SK-MEL-5 (cell line): ENCODE results near the gene IFRD2. TPM values are rescaled to one million over a fixed set of nuclear protein-coding genes. Genes with fewer than 3 reads are reported as not detected.
"Not testable (repeated sequence)": the region's sequence is repeated elsewhere in the genome, so short reads cannot be mapped to it uniquely, and the experiment has no call there.

ENCODE experiments used
- DNase-seq: peaks from one replicate; pipeline ENCODE4 v3.0.0-alpha.2; 2016; ENCODE audit warnings: low read depth, low spot score
- in situ Hi-C: cut with HindIII; loops from 2 replicates; pipeline ENCODE4 v1.10.0; 2016; ENCODE audit warnings: low sequenced_read_pairs, high pct_unique_total_duplicates, low pct_unique_long_range_greater_than_20kb
- total RNA-seq: library from RNA; depleted of rRNA; stranded (reverse); fragments of >200 nt; shearing (Covaris generic); gene quantifications from 2 replicates; pipeline ENCODE4 v1.2.3, GENCODE V29; 2014

IFRD2 gene
- total RNA-seq, 1 experiment from 2014 or later, result 80.5 TPM

DNA sequence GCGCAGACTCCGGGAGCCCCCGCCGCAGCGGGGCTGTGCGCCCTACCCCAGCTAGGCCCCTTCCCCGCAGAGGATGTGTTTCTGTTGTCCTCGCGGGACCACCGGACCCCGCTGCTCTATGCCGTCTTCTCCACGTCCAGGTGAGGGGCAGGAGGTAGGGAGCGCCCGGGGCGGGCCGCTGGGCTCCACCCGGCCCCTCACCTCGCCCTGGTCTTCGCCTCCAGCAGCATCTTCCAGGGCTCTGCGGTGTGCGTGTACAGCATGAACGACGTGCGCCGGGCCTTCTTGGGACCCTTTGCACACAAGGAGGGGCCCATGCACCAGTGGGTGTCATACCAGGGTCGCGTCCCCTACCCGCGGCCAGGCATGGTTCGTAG is 18.6 kb downstream of the IFRD2 start:
- DNase-seq, result no peak
- in situ Hi-C loops, result no loop called here

DNA sequence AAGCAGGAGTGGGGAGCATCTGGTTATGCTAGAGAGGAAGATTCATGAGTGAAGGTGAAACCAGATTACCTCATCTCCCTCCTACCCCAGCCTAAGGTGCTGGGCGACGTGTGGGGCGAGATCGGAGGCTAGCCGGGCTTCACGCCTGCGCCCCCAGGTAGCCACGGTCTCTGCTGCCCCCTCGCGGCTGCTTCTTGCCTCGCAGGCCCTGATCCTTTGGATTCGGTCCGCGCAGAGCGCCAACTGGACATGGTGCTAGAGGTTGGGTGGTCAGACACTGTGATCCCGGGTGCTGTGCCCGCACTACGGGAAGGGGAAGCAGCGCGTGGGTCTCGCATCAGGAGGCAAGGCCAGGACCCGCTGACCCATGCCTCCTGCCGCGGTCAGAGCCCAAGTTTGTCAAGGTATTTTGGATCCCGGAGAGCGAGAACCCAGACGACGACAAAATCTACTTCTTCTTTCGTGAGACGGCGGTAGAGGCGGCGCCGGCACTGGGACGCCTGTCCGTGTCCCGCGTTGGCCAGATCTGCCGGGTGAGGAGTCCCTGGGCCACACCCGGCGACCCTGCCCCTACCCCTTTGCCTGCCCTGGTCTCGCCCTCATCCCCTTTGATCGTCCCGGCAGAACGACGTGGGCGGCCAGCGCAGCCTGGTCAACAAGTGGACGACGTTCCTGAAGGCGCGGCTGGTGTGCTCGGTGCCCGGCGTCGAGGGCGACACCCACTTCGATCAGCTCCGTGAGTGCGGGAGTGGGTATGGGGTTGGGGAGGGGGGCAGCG is 19.1 kb downstream of the IFRD2 start:
- DNase-seq, result peak; percentile 82
- in situ Hi-C loops, result no loop called here

DNA sequence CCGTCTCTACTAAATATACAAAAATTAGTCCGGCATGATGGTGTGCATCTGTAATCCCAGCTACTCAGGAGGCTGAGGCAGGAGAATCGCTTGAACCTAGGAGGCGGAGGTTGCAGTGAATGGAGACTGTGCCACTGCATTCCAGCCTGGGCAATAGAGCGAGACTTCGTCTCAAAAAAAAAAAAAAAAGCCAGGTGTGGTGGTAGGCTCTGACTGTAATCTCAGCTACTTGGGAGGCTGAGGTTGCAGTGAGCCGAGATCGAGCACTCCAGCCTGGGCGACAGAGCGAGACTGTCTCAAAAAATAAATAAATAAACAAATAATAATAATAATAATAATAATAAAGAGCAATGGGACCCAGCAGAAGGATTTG is 19.7 kb downstream of the IFRD2 start:
- DNase-seq, in situ Hi-C loops: not testable (repeated sequence)

DNA sequence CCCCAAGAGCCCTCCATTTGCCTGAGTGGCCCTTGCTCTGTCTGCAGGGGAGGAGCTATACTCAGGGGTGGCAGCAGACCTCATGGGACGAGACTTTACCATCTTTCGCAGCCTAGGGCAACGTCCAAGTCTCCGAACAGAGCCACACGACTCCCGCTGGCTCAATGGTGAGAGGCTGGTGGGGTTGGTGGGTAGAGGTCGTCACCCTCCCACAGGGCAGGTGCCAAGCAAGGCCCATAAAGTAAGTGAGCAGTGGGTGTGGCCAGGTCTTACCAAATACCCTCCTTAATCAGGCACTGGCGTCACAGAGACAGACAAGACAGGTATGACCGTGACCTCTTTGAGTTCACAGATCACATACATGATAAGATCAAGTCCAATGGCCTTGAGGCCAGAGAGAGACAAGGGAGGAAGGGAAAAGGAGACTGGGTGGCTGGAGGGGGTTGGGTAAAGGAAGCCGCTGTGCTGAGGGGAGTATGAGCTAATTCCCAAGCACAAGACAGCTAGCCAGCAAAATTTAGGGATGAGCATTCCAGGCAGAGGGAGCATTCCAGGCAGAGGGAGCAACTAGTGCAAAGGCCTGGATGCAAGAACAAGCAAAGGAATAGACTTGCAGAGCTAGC is 20.8 kb downstream of the IFRD2 start:
- in situ Hi-C loops, result no loop called here
- DNase-seq, result no peak

DNA sequence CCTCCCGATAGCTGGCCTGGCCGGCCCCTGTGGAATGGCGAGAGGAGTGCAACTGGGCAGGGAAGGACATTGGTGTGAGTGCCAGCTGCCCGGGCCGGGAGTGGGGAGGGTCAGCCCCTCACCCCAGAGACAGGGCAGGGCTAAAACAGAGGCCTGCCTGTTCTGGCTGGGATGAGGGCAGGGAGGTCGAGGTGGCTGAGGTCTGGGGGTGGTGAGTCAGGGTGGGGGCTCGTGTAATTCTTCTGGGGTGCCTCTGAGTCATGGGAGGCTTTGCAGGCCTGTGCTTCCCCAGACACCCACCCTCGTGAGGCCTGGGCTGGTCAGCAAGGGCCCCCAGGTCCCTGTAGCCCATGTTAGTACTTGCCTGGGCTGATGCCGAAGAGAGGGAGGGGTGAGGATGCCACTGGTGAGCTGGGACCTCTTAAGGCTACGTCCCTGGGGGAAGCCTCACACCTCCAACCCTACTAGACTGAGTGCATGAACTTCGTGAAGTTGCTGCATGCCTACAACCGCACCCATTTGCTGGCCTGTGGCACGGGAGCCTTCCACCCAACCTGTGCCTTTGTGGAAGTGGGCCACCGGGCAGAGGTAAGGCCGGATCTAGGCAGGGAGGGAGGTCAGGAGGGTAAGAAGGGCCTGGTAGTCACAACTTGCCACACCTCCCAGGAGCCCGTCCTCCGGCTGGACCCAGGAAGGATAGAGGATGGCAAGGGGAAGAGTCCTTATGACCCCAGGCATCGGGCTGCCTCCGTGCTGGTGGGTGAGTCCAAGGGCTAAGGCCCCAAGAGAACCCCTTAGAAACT is 21.6 kb downstream of the IFRD2 start:
- in situ Hi-C loops, result no loop called here
- DNase-seq, result no peak

DNA sequence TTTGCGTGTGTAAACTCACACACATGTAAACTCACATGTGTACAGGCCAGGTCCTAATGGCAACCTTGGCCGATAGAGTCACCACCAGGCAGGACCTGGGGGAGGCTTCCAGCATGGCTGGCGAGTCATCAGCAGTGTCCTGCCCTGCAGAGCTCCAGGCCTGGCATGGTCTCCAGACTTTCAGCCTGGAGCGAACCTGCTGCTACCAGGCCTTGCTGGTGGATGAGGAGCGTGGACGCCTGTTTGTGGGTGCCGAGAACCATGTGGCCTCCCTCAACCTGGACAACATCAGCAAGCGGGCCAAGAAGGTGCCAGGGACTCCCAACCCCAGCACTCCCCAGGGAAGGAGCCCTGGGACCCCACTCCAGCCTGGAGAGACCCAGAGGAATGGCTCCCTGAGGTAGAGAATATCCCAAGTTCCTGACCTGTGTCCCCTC is 22.2 kb downstream of the IFRD2 start:
- in situ Hi-C loops, result no loop called here

DNA sequence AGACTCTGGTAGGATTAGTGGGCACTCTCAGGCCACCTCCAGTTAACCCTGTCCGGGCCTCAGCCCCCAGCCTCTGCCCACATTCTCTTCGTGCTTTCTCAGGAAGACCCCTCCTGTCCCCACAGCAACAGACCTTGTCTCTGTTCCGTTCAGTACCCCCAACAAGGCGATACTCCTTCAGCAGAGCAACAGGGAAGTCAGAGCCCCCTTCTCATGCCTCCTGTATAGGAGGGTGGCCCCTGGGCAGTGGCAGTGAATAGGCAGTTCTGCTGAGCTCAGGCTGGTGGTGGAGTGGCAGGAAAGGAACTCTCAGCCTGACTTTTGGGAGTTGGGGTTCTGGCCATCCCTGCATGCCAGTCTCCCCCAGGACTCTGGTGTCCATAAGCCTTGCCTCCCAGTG is 22.8 kb downstream of the IFRD2 start:
- in situ Hi-C loops, result no loop called here
- DNase-seq, result no peak

More for the DNA sequence above, 22.2 kb downstream of the IFRD2 start:
- DNase-seq, result no peak

DNA sequence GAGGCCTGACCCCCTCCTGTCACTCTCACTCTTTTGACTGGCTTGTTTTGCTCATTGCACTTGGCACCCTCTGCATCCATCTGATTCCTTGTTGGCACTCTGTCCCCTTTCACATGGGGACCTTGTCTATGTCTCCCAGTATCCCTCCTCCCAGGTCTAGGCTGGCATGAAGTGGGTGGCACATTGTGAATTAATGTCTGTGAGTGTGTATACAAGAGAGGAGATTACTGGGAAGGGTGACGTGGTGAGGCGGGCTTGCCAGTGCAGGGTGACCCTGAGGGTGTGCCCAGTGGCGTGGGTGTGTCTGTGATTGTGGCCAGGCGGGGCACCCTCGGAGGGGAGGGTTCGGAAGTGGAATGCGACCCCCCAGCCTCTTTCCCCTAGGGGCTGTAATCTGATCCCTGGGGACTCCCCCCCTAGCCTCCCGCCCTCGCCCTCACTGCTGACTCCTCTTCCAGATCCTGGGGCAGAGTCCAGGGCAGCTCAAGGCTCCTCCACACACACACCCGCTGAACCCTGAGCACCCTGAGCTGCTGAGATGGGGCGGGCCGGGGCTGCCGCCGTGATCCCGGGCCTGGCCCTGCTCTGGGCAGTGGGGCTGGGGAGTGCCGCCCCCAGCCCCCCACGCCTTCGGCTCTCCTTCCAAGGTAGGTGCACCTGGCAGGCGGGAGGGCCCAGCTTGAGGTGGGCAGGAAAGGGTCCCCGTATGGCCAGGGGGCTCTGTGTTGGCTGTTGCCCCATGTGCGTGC is 23.4 kb downstream of the IFRD2 start, which contains the start of gene SEMA3B:
TSS of gene SEMA3B (plus strand) at position 445 of the 749 bp plus-strand sequence. CDS start at position 539, 94 bp downstream.
- no peak for DNase-seq
- in situ Hi-C loops, result no loop called here

DNA sequence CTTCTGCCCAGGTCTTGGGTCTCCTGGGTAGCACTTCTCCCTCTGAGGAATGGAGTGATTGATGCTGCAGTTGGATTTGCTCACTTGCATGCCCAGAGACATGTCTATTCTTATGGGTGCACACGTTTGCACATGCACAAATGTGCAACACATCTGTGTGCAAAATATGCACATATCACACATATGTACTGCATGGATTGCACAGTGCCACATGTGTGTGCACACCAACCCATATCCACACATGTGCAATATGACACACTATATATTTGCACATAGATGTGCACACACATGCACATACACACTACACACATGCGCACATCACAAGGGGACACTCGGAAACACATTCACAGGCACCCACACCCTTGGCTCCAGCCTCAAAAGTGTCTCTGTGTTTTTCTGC is 24.0 kb downstream of the IFRD2 start:
- in situ Hi-C loops, result no loop called here
- DNase-seq, result no peak

DNA sequence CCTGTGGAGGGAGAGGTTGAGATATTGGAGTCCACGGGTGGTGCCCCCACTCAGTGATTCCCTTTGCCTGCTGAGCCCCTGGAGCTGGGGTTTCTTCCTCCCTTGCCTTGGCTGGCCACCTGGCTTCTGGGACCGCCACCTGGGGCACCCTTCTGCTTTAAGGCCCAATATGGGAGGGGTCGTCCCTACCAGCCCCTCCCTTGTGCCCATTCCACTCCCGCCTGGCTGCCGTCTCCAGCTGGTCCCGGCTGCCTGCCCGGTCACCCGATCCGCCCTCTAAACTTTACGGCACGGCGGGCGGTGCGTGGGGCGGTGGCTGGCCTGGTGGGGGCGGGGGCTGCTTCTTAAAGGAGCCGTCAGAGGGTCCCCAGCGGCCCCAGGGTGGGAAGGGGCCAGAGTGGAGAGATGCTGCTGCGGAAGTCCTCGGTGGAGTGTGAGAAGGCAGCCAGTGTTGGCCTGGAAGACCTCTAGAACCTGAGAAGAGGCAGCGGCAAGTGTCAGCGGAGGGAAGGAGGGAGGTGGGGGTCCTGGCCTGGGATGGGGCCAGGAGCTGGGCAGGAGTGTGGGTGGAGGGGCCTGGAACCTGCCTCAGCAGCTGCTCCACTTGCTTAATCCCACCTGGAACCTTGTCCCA is 24.8 kb downstream of the IFRD2 start:
- DNase-seq, result no peak
- in situ Hi-C loops, result no loop called here

DNA sequence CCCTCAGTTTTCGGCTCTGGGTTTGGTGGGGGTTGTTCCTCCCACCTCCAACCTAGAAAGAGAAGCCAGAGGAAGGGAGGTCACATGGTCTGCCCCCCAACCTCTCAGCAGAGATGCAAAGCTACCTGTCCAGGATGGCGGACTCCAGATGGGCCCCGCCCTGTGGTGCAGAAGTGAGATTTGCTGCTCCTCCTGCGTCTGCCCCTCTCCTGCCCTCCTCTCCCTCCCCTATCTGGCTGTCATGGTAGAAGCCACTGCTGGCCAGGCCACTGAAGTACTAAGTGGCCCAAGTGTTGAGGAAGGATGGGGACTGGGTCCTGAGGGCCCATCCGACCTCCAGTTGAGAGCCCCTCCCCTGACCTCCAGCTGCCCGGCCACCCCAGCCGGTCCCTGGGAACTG is 25.4 kb downstream of the IFRD2 start:
- no peak for DNase-seq
- in situ Hi-C loops, result no loop called here

DNA sequence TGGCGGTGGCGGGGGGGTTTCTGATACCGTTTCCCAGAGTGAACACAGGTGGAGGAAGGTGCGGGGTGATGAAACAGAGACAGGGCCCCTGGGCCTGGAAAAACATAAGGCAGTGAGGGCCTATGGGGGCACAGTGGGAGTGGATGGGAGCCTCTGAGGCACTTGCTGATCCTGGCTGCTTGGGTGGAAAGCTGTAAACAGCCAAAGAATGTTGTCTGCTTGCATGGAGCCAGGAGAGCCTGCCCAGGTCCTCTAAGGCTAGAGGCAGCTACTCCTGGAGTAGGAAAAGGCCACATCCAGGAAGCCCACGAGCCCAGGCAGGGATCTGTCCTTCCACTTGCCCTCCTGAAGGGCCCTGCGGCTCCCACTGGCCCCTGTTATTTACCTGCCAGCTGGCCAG is 26.2 kb downstream of the IFRD2 start:
- in situ Hi-C loops, result no loop called here
- no peak for DNase-seq

DNA sequence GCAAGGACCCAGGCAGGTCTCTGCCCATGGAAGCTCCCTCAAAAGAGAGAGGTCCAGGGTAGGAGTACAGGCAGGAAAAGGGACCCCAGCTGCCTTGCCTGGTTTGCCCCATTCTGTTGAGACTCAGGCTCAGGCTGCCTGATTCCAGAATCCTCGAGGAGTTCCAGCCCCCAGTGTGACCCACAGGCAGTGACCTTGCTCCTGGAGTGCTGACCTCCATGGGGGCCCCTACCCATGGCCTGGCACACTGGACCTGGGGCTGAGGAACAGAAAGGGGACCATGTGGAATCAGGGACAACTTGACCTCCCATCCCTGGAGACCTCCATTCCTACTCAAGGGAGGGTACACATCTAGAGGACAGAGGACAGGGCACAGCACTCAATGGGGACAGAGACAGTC is 26.7 kb downstream of the IFRD2 start:
- in situ Hi-C loops, result no loop called here
- no peak for DNase-seq

DNA sequence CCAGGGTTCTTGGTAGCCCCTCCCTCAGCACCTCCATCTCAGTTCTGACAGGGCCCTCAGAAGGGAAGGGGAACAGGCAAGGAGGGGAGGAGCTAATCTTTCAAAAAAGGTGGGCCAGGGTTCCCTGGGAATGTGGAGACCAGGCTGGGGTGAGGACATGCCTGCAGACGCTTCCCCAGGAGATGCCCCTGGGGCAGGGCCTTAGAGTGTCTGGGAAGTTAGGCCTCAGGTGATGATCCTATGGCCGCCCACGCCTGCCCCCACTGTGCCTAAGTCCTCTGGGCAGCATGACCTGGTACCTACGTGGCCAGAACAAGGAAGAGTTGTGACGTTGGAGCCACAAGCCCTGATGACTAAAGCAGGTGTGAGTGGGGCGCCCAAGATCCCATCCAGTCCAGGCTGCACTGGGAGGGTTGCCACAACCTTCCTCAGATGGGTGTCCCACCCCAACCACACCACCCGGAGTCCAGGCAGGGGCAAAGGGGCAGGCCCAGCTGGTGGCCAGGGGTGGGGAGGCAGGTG is 27.2 kb downstream of the IFRD2 start:
- in situ Hi-C loops, result no loop called here
- DNase-seq, result no peak

DNA sequence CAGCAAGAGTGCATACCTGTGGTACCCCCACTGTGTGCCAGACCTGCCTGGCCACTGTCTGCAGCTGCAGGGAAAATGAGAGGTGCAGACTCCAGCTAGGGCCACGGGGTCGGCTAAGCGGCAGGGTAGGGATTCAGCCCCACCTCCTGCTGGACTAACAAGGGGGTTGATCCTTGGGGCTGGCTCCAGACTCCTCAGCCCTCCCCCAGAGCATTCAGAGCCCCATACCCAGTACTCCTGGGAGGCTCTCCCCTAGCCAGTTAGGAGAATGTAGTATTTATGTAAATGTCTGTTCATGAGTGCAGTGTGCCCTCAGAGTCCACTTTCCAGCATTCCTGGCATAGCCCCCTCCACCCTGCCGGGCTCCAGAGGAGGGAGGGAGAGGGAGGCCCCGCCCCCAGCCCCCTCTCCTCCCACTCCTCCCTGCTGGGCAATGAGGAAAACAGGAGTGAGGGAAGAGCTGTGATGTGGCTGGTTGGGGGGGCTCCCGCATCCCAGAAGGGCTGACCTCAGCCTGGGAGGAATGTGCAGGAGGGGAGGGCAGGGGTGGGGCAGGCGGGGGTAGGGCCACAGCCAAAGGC is 27.8 kb downstream of the IFRD2 start:
- in situ Hi-C loops, result no loop called here
- no peak for DNase-seq

DNA sequence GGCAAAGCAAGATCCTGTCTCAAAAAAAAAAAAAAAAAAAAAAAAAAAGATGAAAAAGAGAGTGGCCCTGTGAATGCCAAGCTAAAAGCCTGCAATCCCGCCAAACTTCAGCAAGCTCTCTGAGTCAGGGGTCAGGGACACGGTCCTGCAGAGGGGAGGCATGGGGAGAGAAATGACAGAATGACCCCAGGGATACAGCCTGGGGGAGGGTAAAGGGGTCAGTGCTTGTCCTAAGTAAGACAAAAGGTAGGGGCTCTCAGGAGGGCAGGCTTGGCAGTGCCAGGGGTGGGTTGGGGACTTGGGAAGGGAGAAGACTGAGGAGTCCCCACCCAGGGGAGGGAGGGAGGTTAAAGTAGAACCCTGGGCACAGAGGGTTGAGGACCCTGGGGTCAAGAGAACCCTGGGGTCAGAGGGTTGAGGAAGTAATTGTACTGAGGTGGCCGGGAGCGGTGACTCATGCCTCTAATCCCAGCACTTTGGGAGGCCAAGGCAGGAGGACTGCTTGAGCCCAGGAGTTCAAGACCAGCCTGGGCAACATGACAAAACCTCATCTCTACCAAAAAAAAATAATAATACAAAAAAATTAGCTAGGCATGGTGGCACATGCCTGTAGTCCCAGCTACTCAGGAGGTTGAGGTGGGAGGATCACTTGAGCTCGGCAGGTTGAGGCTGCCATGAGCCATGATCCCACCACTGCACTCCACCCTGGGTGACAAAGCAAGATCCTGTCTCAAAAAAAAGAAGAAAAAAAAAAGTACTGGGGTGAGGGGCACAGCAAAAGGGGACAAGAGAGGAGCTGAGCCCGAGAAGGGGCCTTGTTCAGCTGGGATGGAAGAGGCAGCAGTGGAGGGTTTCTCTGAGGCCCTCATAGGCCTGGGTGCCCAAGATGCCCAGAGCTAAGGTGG is 28.5 kb downstream of the IFRD2 start:
- in situ Hi-C loops, result no loop called here
- DNase-seq, result no peak
